Adrenal gland (tissue), 12 donors: ENCODE results near the gene TMEM51. TPM values are rescaled to one million over a fixed set of nuclear protein-coding genes. Genes with fewer than 3 reads are reported as not detected.

Experiments
- DNase-seq, 7 donors: peaks; one replicate each; pipeline ENCODE4 v3.0.0-alpha.2; 2019 to 2020
- H3K27ac ChIP-seq, 5 donors: fragments of 200-600 bp; sonication (generic) in 4 of 5; 1 replicate in 3 of 5; 2 replicates in 2 of 5; pipeline versions ENCODE4 v1.5.1 to v1.8.0; 2016 to 2020; ENCODE audit warnings: mild to moderate bottlenecking in 1 of 5
- H3K27me3 ChIP-seq: fragments of 200-600 bp; 2 replicates; pipeline ENCODE4 v1.8.0; 2021
- H3K36me3 ChIP-seq, 2 donors: fragments of 200-600 bp; replicated peaks in 1 of 2; 1 replicate in 1 of 2; 2 replicates in 1 of 2; pipeline versions ENCODE4 v1.5.1 to v1.8.0; 2018 to 2022
- H3K4me1 ChIP-seq, 2 donors: fragments of 200-600 bp; replicated peaks in 1 of 2; 1 replicate in 1 of 2; 2 replicates in 1 of 2; pipeline versions ENCODE4 v1.5.1 to v1.8.0; 2018 to 2021
- H3K4me3 ChIP-seq, 4 donors: fragments of 200-600 bp; sonication (generic) in 3 of 4; one replicate each; pipeline ENCODE4 v1.5.1; 2016 to 2018
- H3K9me3 ChIP-seq, 3 donors: fragments of 200-600 bp; sonication (generic) in 1 of 3; replicated peaks in 1 of 3; 1 replicate in 2 of 3; 2 replicates in 1 of 3; pipeline versions ENCODE4 v1.5.1 to v1.8.0; 2016 to 2021
- POLR2A ChIP-seq, 2 donors: fragments of 450-650 bp; IDR thresholded peaks; one replicate each; pipeline ENCODE4 v1.6.1; 2017; ENCODE audit warnings: antibody characterized with exemption in 2 of 2, mild to moderate bottlenecking in 2 of 2, moderate library complexity in 1 of 2
- WGBS, 4 donors: extraction: QIAGEN DNeasy Blood & Tissue Kit in 2 of 4; methylation state at CpG; one replicate each; pipeline versions ENCODE4 v1.1.5 to v1.1.7; 2013 to 2017; 5-methylcytosine and 5-hydroxymethylcytosine counted together
- intact Hi-C, 2 donors: fragments of 100-400 bp; cut with DNase I; formaldehyde crosslinking; loops; one replicate each; pipeline versions ENCODE4 v1.14.1 to v1.15.0; 2022 to 2023
- polyA plus RNA-seq, 3 donors: library from polyadenylated mRNA; stranded (reverse); fragments of 200-250 nt in 2 of 3; fragments of 350-450 nt in 1 of 3; fragmentation: Illumina TruSeq in 1 of 3; extraction: RNeasy Lipid Tissue Mini Kit (QIAGEN cat#74804) in 1 of 3; gene quantifications; one replicate each; pipeline ENCODE4 v1.2.3, GENCODE V29; 2013 to 2014
- total RNA-seq, 9 donors: library from RNA; depleted of rRNA in 4 of 9; stranded (reverse); fragments of >200 nt in 4 of 9; fragments of 120-200 nt in 1 of 9; fragmentation: NEBNext Ultra II Directional in 1 of 9; extraction: Animal tissue kit (Norgen Biotek cat#: 25700) in 1 of 9; gene quantifications; one replicate each; pipeline versions ENCODE4 v1.1.0 to v1.2.4, GENCODE V29; 2013 to 2023
- TF ChIP-seq, protein P1 (sequence below), 6 experiments: fragments of 450-650 bp in 4 of 6; fragments of 200-600 bp in 2 of 6; sonication (generic) in 1 of 6; IDR thresholded peaks; 1 replicate in 5 of 6; 2 replicates in 1 of 6; pipeline versions ENCODE4 v1.5.1 to v1.8.0; 2016 to 2021; ENCODE audit warnings: antibody characterized with exemption in 6 of 6, mild to moderate bottlenecking in 2 of 6, moderate library complexity in 1 of 6
- donor health status: healthy with polysubstance abuse.
- donor health status: Bipolar disorder and iron deficiency.
- donor health status: DM: yes; HTN: yes; CAD: no.
- donor health status: DM: no; HTN: no; CAD: no.
- donor health status: DM: no; HTN: no; CAD: no.
- donor health status: DM: yes; HTN: yes; CAD: no.

TMEM51 gene
- total and polyA plus RNA-seq, 12 donors = 4.0 to 46.5 (median 31.0) TPM

DNA sequence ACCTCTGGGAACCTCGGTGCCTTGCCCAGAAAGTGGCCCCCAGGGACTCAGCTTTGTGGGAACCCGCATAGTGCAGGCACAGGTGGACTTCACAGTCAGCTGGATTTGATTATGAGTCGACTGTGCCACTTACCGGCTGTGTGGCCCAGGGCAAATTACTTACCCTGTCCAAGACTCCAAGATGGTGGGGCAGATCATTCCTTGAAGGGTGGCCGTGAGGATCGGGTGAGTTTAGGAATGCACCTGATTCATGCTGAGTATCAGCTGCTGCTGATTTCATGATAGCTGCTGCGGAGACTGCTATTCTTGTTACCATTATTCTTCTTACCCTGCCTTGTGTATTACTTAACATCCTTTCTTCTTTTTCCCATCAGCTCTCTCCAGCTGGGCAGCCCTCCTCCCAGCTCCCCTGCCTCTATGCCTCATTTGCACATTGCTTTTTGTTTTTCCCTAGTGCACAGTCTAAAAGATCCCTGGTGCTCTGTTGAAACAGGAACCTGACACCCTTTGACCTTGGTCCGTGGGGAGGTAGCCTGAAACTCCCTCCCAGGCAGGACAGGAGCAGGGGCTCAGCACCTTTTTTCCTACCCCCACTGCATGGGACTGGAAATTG, 53.0 kb downstream of the TMEM51 start:
- H3K36me3 ChIP-seq = no peaks in the 10 kb centered on the region
- H3K4me1 ChIP-seq = peaks cover 29 to 56% of the 10 kb centered on the region in 2 donors
- TF ChIP-seq POLR2A (IDR thresholded peaks at IDR 0.05) = no peak
- TF ChIP-seq, protein P1, sequence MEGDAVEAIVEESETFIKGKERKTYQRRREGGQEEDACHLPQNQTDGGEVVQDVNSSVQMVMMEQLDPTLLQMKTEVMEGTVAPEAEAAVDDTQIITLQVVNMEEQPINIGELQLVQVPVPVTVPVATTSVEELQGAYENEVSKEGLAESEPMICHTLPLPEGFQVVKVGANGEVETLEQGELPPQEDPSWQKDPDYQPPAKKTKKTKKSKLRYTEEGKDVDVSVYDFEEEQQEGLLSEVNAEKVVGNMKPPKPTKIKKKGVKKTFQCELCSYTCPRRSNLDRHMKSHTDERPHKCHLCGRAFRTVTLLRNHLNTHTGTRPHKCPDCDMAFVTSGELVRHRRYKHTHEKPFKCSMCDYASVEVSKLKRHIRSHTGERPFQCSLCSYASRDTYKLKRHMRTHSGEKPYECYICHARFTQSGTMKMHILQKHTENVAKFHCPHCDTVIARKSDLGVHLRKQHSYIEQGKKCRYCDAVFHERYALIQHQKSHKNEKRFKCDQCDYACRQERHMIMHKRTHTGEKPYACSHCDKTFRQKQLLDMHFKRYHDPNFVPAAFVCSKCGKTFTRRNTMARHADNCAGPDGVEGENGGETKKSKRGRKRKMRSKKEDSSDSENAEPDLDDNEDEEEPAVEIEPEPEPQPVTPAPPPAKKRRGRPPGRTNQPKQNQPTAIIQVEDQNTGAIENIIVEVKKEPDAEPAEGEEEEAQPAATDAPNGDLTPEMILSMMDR (IDR thresholded peaks at IDR 0.05) = no peak
- DNase-seq = peak in 3 of 7 donors; percentile 21 to 58 (median 42)
- WGBS, 4 donors = 44 to 49% (median 47%) methylated on average over 8 of the region's 8 CpGs
- intact Hi-C loops = loop anchor here in 1 of 2 donors (10.0 kb wide), 2 partner anchors 52 to 68 kb away; partner anchors contain the start of gene TMEM51
- H3K9me3 ChIP-seq = no peaks in the 10 kb centered on the region
- H3K27ac ChIP-seq = peak overlapping the region in 3 of 5 donors; percentile 44 to 64 (median 58)
- H3K27me3 ChIP-seq = no peaks in the 10 kb centered on the region
- H3K4me3 ChIP-seq = no peak overlapping the region

DNA sequence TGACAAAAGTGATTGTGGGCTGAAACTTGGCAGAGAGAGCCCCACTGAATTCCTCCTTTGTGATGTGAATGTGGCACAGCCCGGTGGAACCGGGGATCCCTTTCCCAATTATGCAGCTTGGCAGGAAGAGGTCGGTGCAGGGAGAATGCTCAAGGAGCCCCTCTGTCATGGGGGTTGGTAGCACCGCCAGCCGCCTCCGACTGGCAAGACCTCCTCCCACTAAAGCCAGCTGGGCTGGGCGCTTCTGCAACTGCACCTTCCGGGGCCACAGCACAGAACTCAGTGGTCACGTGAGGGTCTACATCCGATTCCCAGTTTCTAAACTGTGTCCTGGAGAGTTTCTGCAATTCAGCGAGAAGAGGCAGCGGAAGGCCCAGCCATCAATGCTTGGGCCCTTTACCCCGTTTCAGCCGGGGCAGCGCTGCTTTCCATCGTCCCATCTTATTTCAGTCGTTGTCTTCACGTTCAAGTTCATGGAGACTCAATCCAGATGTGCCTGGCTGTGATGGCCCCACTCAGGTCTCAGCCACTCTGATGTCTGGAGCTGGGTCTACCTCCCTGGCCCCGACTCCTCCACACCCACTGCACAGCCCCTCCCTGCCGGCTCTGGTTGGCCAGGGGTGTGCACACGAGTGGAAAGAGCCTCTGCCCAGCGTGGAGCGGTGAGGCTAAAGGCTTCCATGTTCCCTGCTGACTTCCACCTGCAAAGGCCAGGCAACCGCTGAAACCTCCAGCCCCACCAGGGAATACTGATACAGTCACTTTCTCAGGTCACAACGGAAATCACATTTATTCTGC, 53.7 kb downstream of the TMEM51 start:
- H3K4me3 ChIP-seq = no peak overlapping the region
- H3K9me3 ChIP-seq = no peaks in the 10 kb centered on the region
- DNase-seq = peak in 1 of 7 donors; percentile 32
- no peaks in the 10 kb centered on the region for H3K27me3 ChIP-seq
- intact Hi-C loops = loop anchor here in 1 of 2 donors (10.0 kb wide), 2 partner anchors 52 to 68 kb away; partner anchors contain the start of gene TMEM51
- H3K4me1 ChIP-seq = peaks cover 29 to 63% of the 10 kb centered on the region in 2 donors
- no peak for TF ChIP-seq POLR2A (IDR thresholded peaks at IDR 0.05)
- TF ChIP-seq, protein P1 (IDR thresholded peaks at IDR 0.05) = no peak
- peak overlapping the region in 3 of 5 donors; percentile 44 to 64 (median 58) for H3K27ac ChIP-seq
- WGBS, 4 donors = 84 to 88% (median 87%) methylated on average over 20 to 25 of the region's 25 CpGs
- H3K36me3 ChIP-seq = no peaks in the 10 kb centered on the region

DNA sequence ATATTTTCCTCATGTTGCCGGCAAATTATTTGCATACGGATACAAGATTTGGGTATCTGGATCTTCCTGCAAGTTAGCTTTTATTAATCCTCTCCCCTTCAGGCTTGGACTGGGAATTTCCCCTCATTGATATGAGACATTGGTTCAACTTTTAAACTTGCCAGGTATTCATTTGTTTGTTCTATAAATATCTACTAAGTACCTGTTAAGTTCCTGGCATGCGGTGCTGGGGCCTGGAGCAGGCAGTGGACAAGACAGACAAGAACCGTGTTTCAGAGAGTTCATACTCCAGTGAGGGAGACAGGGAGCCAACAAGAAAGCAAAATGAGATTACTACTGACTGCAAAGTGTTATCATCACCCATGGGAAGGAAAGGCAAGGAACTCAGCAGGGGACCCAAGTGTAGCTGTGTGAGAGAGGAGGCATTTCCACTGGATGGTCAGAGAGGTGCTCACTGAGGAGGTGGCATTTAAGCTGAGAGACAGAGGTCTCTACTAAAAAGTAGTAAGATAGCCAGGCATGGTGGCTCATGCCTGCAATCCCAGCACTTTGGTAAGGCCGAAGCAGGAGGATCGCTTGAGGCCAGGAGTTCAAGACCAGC, 54.4 kb downstream of the TMEM51 start:
- H3K4me3 ChIP-seq = no peak overlapping the region
- 92 to 96% (median 94%) methylated on average over 6 of the region's 6 CpGs for WGBS, 4 donors
- intact Hi-C loops = loop anchor here in 1 of 2 donors (10.0 kb wide), 2 partner anchors 53 to 67 kb away; partner anchors contain the start of gene TMEM51
- no peak for TF ChIP-seq POLR2A (IDR thresholded peaks at IDR 0.05)
- TF ChIP-seq, protein P1 (IDR thresholded peaks at IDR 0.05) = no peak
- H3K27ac ChIP-seq = no peak overlapping the region
- H3K36me3 ChIP-seq = no peaks in the 10 kb centered on the region
- peaks cover 35 to 70% of the 10 kb centered on the region in 2 donors for H3K4me1 ChIP-seq
- DNase-seq = no peak
- H3K27me3 ChIP-seq = no peaks in the 10 kb centered on the region
- H3K9me3 ChIP-seq = no peaks in the 10 kb centered on the region
